Nephron progenitor cell (in vitro differentiated cells): ENCODE data around the gene PDIA2.

ENCODE experiments used
- DNase-seq: peaks from one replicate; pipeline ENCODE4 v3.0.0; 2021
- H3K27ac Mint-ChIP-seq: 2 replicates; pipeline ENCODE4 v1.8.0; 2021; ENCODE audit warnings: mild to moderate bottlenecking, moderate library complexity, mixed read lengths
- H3K27me3 Mint-ChIP-seq: 2 replicates; pipeline ENCODE4 v1.8.0; 2021; ENCODE audit warnings: mild to moderate bottlenecking, low read depth, mixed read lengths; ENCODE audit not compliant: poor library complexity
- H3K36me3 Mint-ChIP-seq: 2 replicates; pipeline ENCODE4 v1.8.0; 2021; ENCODE audit warnings: low read depth, mixed read lengths
- H3K4me1 Mint-ChIP-seq: 2 replicates; pipeline ENCODE4 v1.8.0; 2021; ENCODE audit warnings: mixed read lengths
- H3K4me3 Mint-ChIP-seq: 2 replicates; pipeline ENCODE4 v1.8.0; 2021; ENCODE audit warnings: mild to moderate bottlenecking, moderate library complexity, mixed read lengths
- H3K9me3 Mint-ChIP-seq: 2 replicates; pipeline ENCODE4 v1.8.0; 2021; ENCODE audit warnings: mild to moderate bottlenecking, moderate library complexity, mixed read lengths
- CTCF ChIP-seq: fragments of 200-600 bp; sonication (generic); IDR thresholded peaks from 2 replicates; pipeline ENCODE4 v1.5.0; 2021; ENCODE audit warnings: antibody characterized with exemption

PDIA2 gene

GRCh38 chr16:290015-290680 is 7.2 kb downstream of the PDIA2 start:
- Mint-ChIP-seq H3K9me3 (peaks cover 8% of the 10 kb centered on the region), H3K4me1 (no peaks in the 10 kb centered on the region), H3K36me3 (peaks cover 27% of the 10 kb centered on the region), H3K27me3 (no peaks in the 10 kb centered on the region), H3K4me3 (no peak overlapping the region), H3K27ac (no peak overlapping the region)
- TF ChIP-seq CTCF, result no peak
- DNase-seq, result no peak

DNA sequence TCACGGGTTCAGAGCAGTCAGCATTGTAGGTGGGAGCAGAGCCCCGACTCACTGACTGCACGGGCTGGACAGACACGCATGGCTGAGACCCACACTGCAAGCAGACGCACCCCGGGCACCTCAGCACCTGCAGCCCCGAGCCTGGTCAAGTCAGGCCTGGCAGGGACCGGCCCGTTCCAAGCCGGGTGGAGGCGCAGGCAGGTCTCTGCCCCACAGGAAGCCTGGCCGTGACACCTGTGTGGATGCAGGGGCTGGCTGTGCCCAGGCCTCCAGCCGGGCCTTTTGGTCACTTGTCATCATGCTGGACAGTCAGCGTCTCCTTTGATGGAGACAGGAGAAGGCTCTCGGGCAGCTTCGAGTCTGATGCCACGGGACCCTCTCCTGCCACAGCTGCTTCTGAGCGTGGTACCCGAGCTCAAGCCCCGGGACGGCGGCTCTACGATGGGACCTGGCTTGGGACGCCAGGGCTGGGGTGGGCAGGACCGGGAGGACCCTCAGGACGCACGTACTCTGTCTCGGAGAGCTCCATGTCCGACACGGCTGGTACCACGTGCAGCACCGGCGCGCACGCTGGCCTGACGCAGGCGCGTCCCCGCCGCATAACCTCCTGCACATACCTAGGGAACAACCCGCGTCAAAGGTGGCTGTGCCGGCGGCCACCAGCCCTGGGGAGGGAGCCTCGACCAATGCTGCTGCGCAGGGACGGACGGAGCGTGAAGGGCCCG is 7.9 kb downstream of the PDIA2 start:
- Mint-ChIP-seq H3K9me3 (peaks cover 4% of the 10 kb centered on the region), H3K27me3 (no peaks in the 10 kb centered on the region), H3K4me3 (no peak overlapping the region), H3K27ac (no peak overlapping the region), H3K36me3 (peaks cover 23% of the 10 kb centered on the region), H3K4me1 (no peaks in the 10 kb centered on the region)
- no peak for TF ChIP-seq CTCF
- DNase-seq, result no peak

- Mint-ChIP-seq H3K27ac (no peak overlapping the region), H3K9me3 (peaks cover 1% of the 10 kb centered on the region), H3K36me3 (peaks cover 20% of the 10 kb centered on the region), H3K4me1 (no peaks in the 10 kb centered on the region), H3K4me3 (no peak overlapping the region), H3K27me3 (no peaks in the 10 kb centered on the region)
- no peak for DNase-seq
- TF ChIP-seq CTCF, result no peak
These were observed 8.6 kb downstream of the PDIA2 start for GRCh38 chr16:291539-291938.

DNA sequence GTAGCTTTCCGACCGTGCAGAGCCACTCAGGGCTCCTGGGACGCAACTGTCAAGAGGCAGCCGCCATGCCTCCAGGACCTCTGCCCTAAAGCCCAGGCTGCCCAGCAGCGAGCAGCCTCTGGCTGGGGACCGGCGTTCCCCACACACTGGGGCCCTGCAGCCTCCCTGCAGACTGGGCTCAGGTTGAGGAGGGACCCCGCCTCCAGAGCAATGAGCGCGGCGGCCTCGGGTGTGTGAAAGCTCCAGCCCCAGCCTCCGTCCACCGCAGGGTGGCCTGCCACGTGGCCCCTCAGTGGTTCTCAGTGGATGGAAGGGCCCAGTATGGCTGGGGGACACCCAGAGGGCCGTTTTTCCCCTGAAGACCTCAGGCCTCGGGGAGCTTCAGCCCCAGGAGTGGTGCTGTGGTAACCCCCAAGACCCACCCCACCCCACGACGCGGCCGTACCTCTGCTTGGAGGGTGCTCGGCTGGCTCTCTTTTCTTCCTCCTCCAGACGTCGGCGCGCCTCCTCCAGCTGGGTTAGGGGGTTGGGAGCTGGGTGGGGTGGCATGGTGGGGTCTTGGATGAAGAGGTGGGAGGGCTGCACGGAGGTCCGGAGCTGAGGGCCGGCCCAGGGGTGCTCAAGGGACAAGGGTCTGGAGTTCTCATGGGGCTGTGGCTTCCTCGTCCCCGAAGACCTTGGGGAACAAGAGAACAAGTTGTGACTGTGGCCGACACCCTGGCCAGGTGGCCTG is 10.2 kb downstream of the PDIA2 start:
- Mint-ChIP-seq H3K27ac (no peak overlapping the region), H3K9me3 (no peaks in the 10 kb centered on the region), H3K4me3 (no peak overlapping the region), H3K4me1 (no peaks in the 10 kb centered on the region), H3K36me3 (peaks cover 4% of the 10 kb centered on the region), H3K27me3 (no peaks in the 10 kb centered on the region)
- no peak for TF ChIP-seq CTCF
- no peak for DNase-seq

GRCh38 chr16:296276-296675 is 13.3 kb downstream of the PDIA2 start:
- H3K27me3 Mint-ChIP-seq, result no peaks in the 10 kb centered on the region
- H3K4me3 Mint-ChIP-seq, result no peak overlapping the region
- no peaks in the 10 kb centered on the region for H3K9me3 Mint-ChIP-seq
- no peak overlapping the region for H3K27ac Mint-ChIP-seq
- DNase-seq, result no peak
- H3K4me1 Mint-ChIP-seq, result no peaks in the 10 kb centered on the region
- no peak for TF ChIP-seq CTCF
- H3K36me3 Mint-ChIP-seq, result peaks cover 4% of the 10 kb centered on the region
